ENCODE data around the gene SPATC1L. TPM values are rescaled to one million over a fixed set of nuclear protein-coding genes. Genes with fewer than 3 reads are reported as not detected.

Gene SPATC1L
- total RNA-seq, 1 donor from 2014 or later: 14.1 TPM

GRCh38 chr21:46151261-46151988 is 32.8 kb downstream of the SPATC1L start:
- no peaks in the 10 kb centered on the region for H3K27me3 Mint-ChIP-seq (ENCODE audit: low read depth)
- no peaks in the 10 kb centered on the region for H3K9me3 Mint-ChIP-seq (ENCODE audit: low read depth)
- no peaks in the 10 kb centered on the region for H3K36me3 Mint-ChIP-seq (ENCODE audit: low read depth)
- DNase-seq (ENCODE audit: low spot score): peak; percentile 92
- H3K27ac Mint-ChIP-seq (ENCODE audit: unreplicated experiment): no peak overlapping the region
- TF ChIP-seq CTCF (IDR thresholded peaks at IDR 0.05): no peak
- no peak overlapping the region for H3K4me3 Mint-ChIP-seq (ENCODE audit: unreplicated experiment)
- no peaks in the 10 kb centered on the region for H3K4me1 Mint-ChIP-seq (ENCODE audit: low read depth)

DNA sequence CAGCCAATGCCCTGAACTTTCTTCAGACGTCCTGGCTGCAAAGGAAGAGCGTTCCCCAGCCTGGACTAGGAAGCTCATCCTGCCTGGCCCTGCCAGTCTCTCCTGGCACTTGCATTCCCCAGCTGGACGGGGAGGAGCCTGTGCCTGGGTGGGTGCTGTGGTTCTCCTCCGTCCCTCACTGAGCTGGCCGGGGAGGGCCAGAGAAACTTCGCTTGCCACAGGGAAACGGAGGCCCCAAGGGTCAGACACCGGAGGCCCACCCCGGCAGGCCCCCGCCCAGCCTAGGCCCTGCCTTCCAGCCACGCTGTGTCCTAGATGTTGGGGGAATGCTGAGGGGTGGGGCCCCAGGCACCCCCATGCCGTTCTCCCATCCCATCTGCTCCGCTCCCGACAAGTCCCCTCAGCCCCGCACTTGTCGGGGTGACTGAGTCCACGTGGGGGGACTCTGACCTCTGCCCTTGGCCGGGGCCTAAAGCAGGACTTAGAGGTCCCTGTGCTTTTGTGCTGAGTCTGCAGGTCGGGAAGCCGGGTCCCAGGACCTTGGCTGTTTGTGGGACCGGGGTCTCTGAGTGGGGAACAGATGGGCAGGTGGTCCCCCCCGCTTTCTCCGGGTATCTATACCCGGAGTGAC is 33.7 kb downstream of the SPATC1L start:
- DNase-seq (ENCODE audit: low spot score): peak; percentile 76
- Mint-ChIP-seq H3K4me3 (ENCODE audit: unreplicated experiment) (no peak overlapping the region), H3K27ac (ENCODE audit: unreplicated experiment) (no peak overlapping the region), H3K4me1 (ENCODE audit: low read depth) (no peaks in the 10 kb centered on the region), H3K27me3 (ENCODE audit: low read depth) (no peaks in the 10 kb centered on the region), H3K9me3 (ENCODE audit: low read depth) (no peaks in the 10 kb centered on the region), H3K36me3 (ENCODE audit: low read depth) (no peaks in the 10 kb centered on the region)
- TF ChIP-seq CTCF (IDR thresholded peaks at IDR 0.05): no peak

DNA sequence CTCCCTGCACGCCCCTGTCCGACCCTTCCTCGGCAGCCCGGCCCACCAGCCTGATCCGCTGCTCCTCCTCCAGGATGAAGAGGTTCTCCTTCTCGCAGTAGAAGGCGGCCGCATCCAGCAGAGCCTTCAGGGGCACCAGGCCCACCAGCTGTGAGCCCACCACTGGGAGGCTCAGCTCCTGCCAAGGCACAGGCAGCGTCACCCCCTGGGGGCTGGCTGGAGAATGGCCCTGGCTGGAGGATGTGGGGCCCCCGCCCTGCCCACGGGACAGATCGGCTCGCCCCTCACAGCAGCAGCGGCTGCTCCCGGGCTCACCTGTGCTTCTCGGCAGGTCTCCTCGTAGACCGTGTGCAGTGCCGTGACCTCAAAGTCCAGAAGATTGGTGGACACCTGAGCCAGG is 34.2 kb downstream of the SPATC1L start:
- peak; percentile 93 for DNase-seq (ENCODE audit: low spot score)
- TF ChIP-seq CTCF (IDR thresholded peaks at IDR 0.05): no peak
- H3K27me3 Mint-ChIP-seq (ENCODE audit: low read depth): no peaks in the 10 kb centered on the region
- no peaks in the 10 kb centered on the region for H3K9me3 Mint-ChIP-seq (ENCODE audit: low read depth)
- no peak overlapping the region for H3K4me3 Mint-ChIP-seq (ENCODE audit: unreplicated experiment)
- H3K36me3 Mint-ChIP-seq (ENCODE audit: low read depth): no peaks in the 10 kb centered on the region
- no peak overlapping the region for H3K27ac Mint-ChIP-seq (ENCODE audit: unreplicated experiment)
- H3K4me1 Mint-ChIP-seq (ENCODE audit: low read depth): no peaks in the 10 kb centered on the region

GRCh38 chr21:46149205-46149901 is 34.9 kb downstream of the SPATC1L start:
- DNase-seq (ENCODE audit: low spot score): peak; percentile 80
- no peak for TF ChIP-seq CTCF (IDR thresholded peaks at IDR 0.05)
- H3K27me3 Mint-ChIP-seq (ENCODE audit: low read depth): no peaks in the 10 kb centered on the region

GRCh38 chr21:46148106-46148505 is 36.2 kb downstream of the SPATC1L start:
- no peak overlapping the region for H3K4me3 Mint-ChIP-seq (ENCODE audit: unreplicated experiment)
- peaks cover 10% of the 10 kb centered on the region for H3K4me1 Mint-ChIP-seq (ENCODE audit: low read depth)
- no peaks in the 10 kb centered on the region for H3K36me3 Mint-ChIP-seq (ENCODE audit: low read depth)
- H3K27ac Mint-ChIP-seq (ENCODE audit: unreplicated experiment): no peak overlapping the region
- no peaks in the 10 kb centered on the region for H3K27me3 Mint-ChIP-seq (ENCODE audit: low read depth)
- no peaks in the 10 kb centered on the region for H3K9me3 Mint-ChIP-seq (ENCODE audit: low read depth)
- DNase-seq (ENCODE audit: low spot score): peak; percentile 33
- no peak for TF ChIP-seq CTCF (IDR thresholded peaks at IDR 0.05)

More at GRCh38 chr21:46149205-46149901, 34.9 kb downstream of the SPATC1L start:
- Mint-ChIP-seq H3K9me3 (ENCODE audit: low read depth) (no peaks in the 10 kb centered on the region), H3K36me3 (ENCODE audit: low read depth) (no peaks in the 10 kb centered on the region), H3K4me1 (ENCODE audit: low read depth) (peaks cover 2% of the 10 kb centered on the region), H3K4me3 (ENCODE audit: unreplicated experiment) (no peak overlapping the region), H3K27ac (ENCODE audit: unreplicated experiment) (no peak overlapping the region)

Measured in chondrocyte (in vitro differentiated cells).